NCI-H748 (cell line): Measurements from ENCODE around the gene DYNC2H1.
"Not testable (repeated sequence)": the region's sequence is repeated elsewhere in the genome, so short reads cannot be mapped to it uniquely, and the experiment has no call there.

ENCODE experiments used
- DNase-seq: peaks from one replicate; lab custom pipeline; 2025; ENCODE audit not compliant: unreplicated experiment; lab: John Stamatoyannopoulos, UW

DYNC2H1 gene

DNA sequence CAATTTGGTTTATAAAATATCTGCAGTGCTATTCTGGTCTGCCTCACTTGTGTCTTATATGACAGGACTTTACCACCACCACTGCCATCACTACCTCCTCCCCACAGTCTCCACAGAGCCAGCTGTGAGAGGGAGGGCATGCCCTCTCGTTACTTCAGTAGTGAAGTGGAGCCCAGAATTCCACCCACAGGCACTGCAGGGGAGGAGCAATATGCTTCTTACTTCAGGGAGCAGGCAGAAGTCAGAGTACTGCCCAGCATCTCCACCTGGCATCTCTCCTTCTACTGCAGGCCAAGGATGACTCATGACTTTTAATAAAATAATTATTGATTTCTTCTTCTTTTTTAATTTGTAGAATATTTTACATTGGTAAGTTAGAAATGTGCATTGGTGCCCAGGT, 255.5 kb downstream of the DYNC2H1 start:
- no peak for DNase-seq

DNA sequence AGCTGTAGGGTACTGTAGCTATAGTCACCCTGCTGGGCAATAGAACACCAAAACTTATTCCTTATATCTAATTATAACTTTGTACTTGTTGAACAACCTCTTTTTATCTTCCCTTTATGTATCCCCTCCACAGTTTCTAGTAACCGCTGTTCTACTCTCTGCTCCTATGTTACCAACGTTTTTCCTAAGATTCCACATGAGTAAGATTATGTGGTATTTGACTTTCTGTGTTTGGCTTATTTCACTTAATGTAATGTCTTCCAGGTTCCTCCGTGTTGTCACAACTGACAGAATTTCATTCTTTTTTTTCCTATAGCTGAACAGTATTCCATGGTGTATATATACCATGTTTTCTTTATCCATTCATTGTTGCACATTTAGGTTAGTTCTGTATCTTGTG, 258.4 kb downstream of the DYNC2H1 start:
- no peak for DNase-seq

DNA sequence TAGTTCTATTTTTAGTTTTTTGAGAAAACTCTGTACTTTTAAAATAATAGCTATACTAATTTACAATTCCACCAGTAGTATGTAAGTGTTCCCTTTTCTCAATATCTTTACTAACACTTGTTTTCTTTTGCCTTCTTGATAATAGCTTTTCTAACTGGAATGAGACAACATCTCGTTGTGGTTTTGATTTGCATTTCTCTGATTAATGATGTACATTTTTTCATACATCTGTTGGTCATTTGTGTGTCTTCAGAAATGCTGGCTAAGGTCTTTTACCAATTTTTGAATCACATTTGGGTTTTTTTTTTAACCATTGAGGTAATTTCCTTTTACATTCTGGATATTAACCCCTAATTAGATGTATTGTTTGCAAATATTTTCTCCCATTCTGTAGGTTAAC, 258.9 kb downstream of the DYNC2H1 start:
- DNase-seq, result no peak

DNA sequence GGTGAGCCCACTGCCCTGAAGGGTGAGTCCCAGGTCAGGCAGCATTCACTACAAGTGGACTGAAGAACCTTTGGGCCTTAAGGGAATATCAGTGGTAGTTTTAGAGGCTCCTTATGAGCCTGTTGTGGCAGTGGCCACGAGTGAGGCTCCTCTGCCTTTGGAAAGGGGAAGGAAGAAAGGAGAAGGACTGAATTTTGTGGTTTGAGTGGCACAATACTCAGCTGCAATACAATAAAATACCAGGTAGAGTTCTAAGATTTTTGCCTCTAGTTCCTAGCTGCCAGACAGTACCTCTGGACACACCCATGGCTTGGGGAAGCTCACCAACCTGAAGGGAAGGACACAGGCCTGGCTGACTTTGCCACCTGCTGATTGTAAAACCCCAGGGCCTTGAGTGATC, 260.9 kb downstream of the DYNC2H1 start:
- no peak for DNase-seq

- DNase-seq, result no peak
These were observed 263.7 kb downstream of the DYNC2H1 start for GRCh38 chr11:103372906-103373305.

DNA sequence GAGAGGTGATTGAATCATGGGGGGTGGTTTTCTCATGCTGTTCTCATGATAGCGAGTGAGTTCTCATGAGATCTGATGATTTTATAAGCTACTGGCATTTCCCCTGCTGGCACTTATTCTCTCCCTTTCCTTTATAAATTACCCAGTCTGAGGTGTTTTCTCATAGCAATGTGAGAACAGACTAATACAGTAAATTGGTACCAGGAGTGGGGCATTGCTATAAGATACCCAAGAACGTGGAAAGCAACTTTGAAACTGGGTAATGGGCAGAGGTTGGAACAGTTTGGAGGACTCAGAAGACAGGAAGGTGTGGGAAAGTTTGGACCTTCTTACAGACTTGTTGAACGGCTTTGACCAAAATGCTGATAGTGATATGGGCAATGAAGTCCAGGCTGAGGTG, 265.0 kb downstream of the DYNC2H1 start:
- DNase-seq, result not testable (repeated sequence)

- no peak for DNase-seq
These were observed 269.7 kb downstream of the DYNC2H1 start for GRCh38 chr11:103378931-103379330.

DNA sequence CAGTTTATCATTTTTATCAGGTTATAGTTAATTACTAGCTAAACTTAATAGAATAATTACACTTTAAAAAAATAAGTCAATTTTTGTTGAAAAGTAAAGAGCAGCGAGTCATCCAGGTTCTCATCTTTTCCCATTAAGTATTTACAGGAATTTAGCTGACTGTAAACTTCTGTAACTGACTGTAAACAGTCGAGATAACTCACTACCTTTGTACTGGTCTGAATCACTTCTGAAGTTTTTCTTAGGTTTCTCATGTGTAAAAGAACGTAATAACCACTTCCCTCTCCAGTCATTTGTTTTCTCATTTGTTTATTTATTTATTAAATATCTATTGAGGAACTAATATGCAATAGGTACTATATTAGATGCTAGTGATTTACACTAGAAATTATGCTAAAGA, 270.8 kb downstream of the DYNC2H1 start:
- DNase-seq, result no peak

- DNase-seq, result no peak
These were observed 275.4 kb downstream of the DYNC2H1 start for GRCh38 chr11:103384652-103385051.

DNA sequence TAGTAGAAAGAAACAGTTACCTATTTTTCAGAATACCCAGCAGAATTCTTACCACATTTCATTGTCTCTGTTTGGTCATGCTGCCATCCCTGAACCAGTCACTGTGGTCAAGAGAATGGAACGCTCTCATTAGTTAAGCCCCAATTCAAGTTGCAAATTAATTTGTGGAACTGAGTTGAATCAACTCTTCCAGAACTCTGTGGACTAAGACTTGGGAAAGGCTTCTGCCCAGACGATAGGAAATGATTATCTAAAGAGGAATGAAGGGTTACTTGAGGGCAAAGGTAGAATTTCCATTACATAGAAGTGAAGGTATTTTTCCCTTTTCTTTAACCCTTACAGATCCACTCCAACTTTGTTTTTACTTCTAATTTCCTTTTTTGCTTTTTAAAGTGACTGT, 286.4 kb downstream of the DYNC2H1 start:
- DNase-seq, result no peak

- no peak for DNase-seq
These were observed 287.0 kb downstream of the DYNC2H1 start for GRCh38 chr11:103396237-103396636.

GRCh38 chr11:103397369-103397768, 288.1 kb downstream of the DYNC2H1 start:
- no peak for DNase-seq

- DNase-seq, result no peak
These were observed 289.6 kb downstream of the DYNC2H1 start for GRCh38 chr11:103398829-103399228.

GRCh38 chr11:103406357-103406756, 297.1 kb downstream of the DYNC2H1 start:
- DNase-seq, result no peak

GRCh38 chr11:103407641-103408040, 298.4 kb downstream of the DYNC2H1 start:
- DNase-seq, result no peak

DNA sequence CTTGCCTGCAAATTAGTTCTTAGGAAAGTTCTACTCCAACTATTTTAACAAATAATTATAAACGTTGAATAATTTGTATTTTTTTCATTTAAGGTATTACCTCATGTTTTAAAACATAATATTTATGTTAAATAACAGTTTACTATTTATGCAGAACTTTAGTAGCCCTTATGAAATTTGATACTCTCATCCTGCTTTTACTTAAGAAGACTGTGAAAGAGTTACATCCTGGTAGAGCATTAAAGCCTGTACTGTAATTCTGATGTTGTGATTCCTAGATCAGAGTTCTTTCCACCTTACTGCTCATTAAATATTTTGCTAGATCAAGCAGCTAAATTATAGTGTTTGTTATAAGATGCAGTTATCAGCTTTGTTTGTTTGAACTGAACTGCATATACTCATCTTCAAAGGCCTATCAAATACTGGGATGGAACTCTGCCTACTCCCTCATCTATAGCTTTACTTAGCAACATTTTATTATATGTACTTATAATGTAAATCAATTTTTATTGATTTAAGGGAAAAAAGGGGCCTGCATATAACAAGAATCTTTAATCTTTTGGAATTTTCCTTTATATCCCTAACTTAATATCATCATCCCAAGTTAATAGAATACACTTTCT, 304.2 kb downstream of the DYNC2H1 start:
- no peak for DNase-seq

GRCh38 chr11:103418014-103418413, 308.8 kb downstream of the DYNC2H1 start:
- no peak for DNase-seq

GRCh38 chr11:103420593-103420992, 311.4 kb downstream of the DYNC2H1 start:
- no peak for DNase-seq

- no peak for DNase-seq
These were observed 324.3 kb downstream of the DYNC2H1 start for GRCh38 chr11:103433386-103434072.

DNA sequence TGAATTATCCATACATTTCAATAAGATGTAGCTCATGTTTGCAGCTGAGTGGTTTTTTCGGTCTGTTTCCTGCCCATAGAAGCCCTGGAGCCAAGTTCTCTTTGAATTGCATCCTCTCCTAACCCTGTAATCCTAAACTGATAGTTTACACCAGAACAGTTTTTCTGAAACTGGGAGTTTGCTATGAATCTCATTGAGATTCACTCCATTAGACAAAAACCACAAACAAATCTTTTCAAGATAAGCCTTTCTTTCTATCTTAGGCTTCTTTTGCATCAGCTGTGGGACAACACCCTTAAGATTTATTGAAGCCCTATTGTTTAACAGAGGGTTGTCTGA, 324.8 kb downstream of the DYNC2H1 start:
- DNase-seq, result no peak

GRCh38 chr11:103436131-103436770, 327.0 kb downstream of the DYNC2H1 start:
- DNase-seq, result no peak

DNA sequence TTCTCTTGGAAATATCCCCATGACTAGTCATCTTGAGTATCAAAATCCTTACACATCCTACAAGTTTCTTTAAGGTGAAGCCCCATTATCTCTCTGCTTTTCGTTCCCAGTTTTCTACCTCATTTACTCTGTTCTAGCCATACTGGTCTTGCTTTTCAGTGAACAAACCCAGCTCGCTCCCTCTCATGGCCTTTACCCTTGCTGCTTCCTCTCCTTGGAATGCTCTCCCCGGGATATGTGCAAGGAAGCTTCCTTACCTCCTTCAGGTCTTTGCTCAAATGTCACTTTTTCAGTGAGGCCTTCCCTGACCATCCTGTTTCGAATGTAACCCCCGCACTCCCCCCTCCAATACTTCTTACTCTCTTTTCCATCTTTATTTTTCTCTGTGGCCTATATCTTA, 331.8 kb downstream of the DYNC2H1 start:
- DNase-seq, result no peak

DNA sequence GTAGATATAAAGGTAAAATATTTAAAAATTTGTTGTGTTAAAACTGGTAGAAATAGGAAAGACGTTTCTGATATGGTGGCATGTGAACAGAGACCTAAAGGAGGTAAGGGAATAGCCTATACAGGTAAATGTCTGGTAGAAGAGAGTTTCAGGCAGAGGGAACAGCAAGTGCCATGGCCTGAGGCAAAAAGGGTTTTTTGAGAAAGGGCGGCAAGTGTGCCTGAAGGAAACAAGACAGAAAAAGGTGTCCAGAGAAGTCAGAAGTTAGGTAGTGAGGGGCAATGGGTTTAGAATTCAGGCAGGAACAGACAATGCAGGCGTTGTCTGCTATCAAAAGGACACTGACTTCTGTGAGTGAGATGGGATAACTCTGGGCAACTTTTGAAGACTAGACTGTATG, 339.7 kb downstream of the DYNC2H1 start:
- DNase-seq, result no peak
